SK-N-SH (cell line): ENCODE data around the gene EEFSEC. TPM values are rescaled to one million over a fixed set of nuclear protein-coding genes. Genes with fewer than 3 reads are reported as not detected.

Source experiments
- CTCF ChIA-PET: fragments of 300-600, 350-600 bp; formaldehyde crosslinking; extraction: SDS; loops from one replicate; lab custom pipeline; 2021; lab: Yijun Ruan, JAX
- POLR2A ChIA-PET: fragments of 350-600 bp; sonication (Branson Sonifier 250); formaldehyde crosslinking; extraction: SDS; loops from one replicate; lab custom pipeline; 2020; ENCODE audit warnings: antibody characterized with exemption, inconsistent platforms; lab: Yijun Ruan, JAX
- DNase-seq: peaks from one replicate; pipeline ENCODE4 v3.0.0; 2012
- H2AFZ ChIP-seq: fragments of 200-600 bp; sonication (generic); 2 replicates; pipeline ENCODE4 v1.8.1; 2016; ENCODE audit warnings: antibody characterized with exemption, mild to moderate bottlenecking, low read depth
- H3F3A ChIP-seq: fragments of 200-600 bp; sonication (generic); replicated peaks from 2 replicates; pipeline ENCODE3; 2016; ENCODE audit warnings: antibody characterized with exemption, mild to moderate bottlenecking; ENCODE audit not compliant: insufficient read depth
- H3K27ac ChIP-seq, 2 experiments: fragments of 200-500 bp in 1 of 2; fragments of 200-600 bp in 1 of 2; sonication (Bioruptor generic) in 1 of 2; sonication (generic), shearing (Covaris generic) in 1 of 2; 2 replicates each; pipeline versions ENCODE4 v1.5.1 to v1.6.1; 2014 to 2016; ENCODE audit warnings: low read depth in 2 of 2, inconsistent platforms in 1 of 2, low read length in 1 of 2, mild to moderate bottlenecking in 1 of 2, mixed read lengths in 1 of 2
- H3K27me3 ChIP-seq: fragments of 200-600 bp; sonication (generic), shearing (Covaris generic); 2 replicates; pipeline ENCODE4 v1.6.1; 2016; ENCODE audit warnings: mixed run types; ENCODE audit not compliant: insufficient read depth
- H3K36me3 ChIP-seq, 2 experiments: fragments of 200-500 bp in 1 of 2; fragments of 200-600 bp in 1 of 2; sonication (Bioruptor generic) in 1 of 2; sonication (generic) in 1 of 2; replicated peaks in 1 of 2; 2 replicates each; pipeline versions ENCODE3 to v1.5.1; 2014 to 2016; ENCODE audit warnings: low read length in 1 of 2, mild to moderate bottlenecking in 1 of 2; ENCODE audit not compliant: insufficient read depth in 2 of 2, control insufficient read depth in 1 of 2
- H3K4me1 ChIP-seq, 2 experiments: fragments of 200-500 bp in 1 of 2; fragments of 200-600 bp in 1 of 2; sonication (Bioruptor generic) in 1 of 2; sonication (generic), shearing (Covaris generic) in 1 of 2; 2 replicates each; pipeline versions ENCODE4 v1.5.1 to v1.6.1; 2014 to 2016; ENCODE audit warnings: low read depth in 1 of 2, low read length in 1 of 2, mixed run types in 1 of 2; ENCODE audit not compliant: insufficient read depth in 2 of 2, control insufficient read depth in 1 of 2
- H3K4me2 ChIP-seq: fragments of 200-600 bp; sonication (generic), shearing (Covaris generic); 2 replicates; pipeline ENCODE4 v1.6.1; 2017; ENCODE audit warnings: mixed run types
- H3K4me3 ChIP-seq, 2 experiments: fragments of 200-500 bp in 1 of 2; fragments of 200-600 bp in 1 of 2; sonication (Bioruptor generic) in 1 of 2; sonication (generic), shearing (Covaris generic) in 1 of 2; 2 replicates each; pipeline versions ENCODE4 v1.5.1 to v1.8.1; 2014 to 2016; ENCODE audit warnings: low read depth in 2 of 2, inconsistent platforms in 1 of 2, low read length in 1 of 2, mild to moderate bottlenecking in 1 of 2, mixed read lengths in 1 of 2, moderate library complexity in 1 of 2
- H3K79me2 ChIP-seq: fragments of 200-600 bp; sonication (generic); 2 replicates; pipeline ENCODE4 v1.8.1; 2017; ENCODE audit warnings: mild to moderate bottlenecking; ENCODE audit not compliant: insufficient read depth
- H3K9ac ChIP-seq: fragments of 200-600 bp; sonication (generic); 2 replicates; pipeline ENCODE4 v1.6.1; 2017; ENCODE audit warnings: mixed run types
- H3K9me2 ChIP-seq: fragments of 200-600 bp; sonication (generic); 2 replicates; pipeline ENCODE4 v1.6.1; 2017; ENCODE audit warnings: mixed run types
- H3K9me3 ChIP-seq: fragments of 200-600 bp; sonication (generic); 2 replicates; pipeline ENCODE4 v1.6.1; 2017; ENCODE audit warnings: mixed run types, mild to moderate bottlenecking, moderate library complexity
- H4K20me1 ChIP-seq: fragments of 200-600 bp; sonication (generic); 2 replicates; pipeline ENCODE4 v1.6.1; 2017; ENCODE audit warnings: mild to moderate bottlenecking, mixed run types; ENCODE audit not compliant: insufficient read depth
- CHD2 ChIP-seq: fragments of 150-350 bp; IDR thresholded peaks from 2 replicates; pipeline ENCODE4 v1.6.1; 2018; ENCODE audit warnings: low read length; ENCODE audit not compliant: partially characterized antibody
- ELF1 ChIP-seq: IDR thresholded peaks from 2 replicates; pipeline ENCODE4 v1.4.0; 2012
- EP300 ChIP-seq, 2 experiments: IDR thresholded peaks; 2 replicates each; pipeline versions ENCODE4 v1.4.0 to v1.6.1; 2012; ENCODE audit warnings: borderline replicate concordance in 1 of 2, low read depth in 1 of 2, low read length in 1 of 2
- FOSL2 ChIP-seq: IDR thresholded peaks from 2 replicates; pipeline ENCODE4 v1.4.0; 2012; ENCODE audit warnings: low read depth, mild to moderate bottlenecking, moderate library complexity, borderline replicate concordance
- FOXJ3 ChIP-seq: sonication (generic); formaldehyde crosslinking; IDR thresholded peaks from 2 replicates; pipeline ENCODE4 v1.5.1; 2020; ENCODE audit warnings: mild to moderate bottlenecking, missing genetic modification reagents
- FOXM1 ChIP-seq: IDR thresholded peaks from 2 replicates; pipeline ENCODE4 v1.4.0; 2012; ENCODE audit warnings: low read depth, mild to moderate bottlenecking
- MXI1 ChIP-seq: IDR thresholded peaks from 2 replicates; pipeline ENCODE4 v1.6.1; 2012; ENCODE audit warnings: mild to moderate bottlenecking, low read depth, low read length, improper control_type of control experiment
- NFIC ChIP-seq: IDR thresholded peaks from 2 replicates; pipeline ENCODE4 v1.4.0; 2012; ENCODE audit warnings: borderline replicate concordance
- RAD21 ChIP-seq: IDR thresholded peaks from 2 replicates; pipeline ENCODE4 v1.6.1; 2012; ENCODE audit warnings: mild to moderate bottlenecking, low read length
- RCOR1 ChIP-seq: fragments of 150-350 bp; IDR thresholded peaks from 2 replicates; pipeline ENCODE4 v1.6.1; 2017; ENCODE audit warnings: antibody characterized with exemption, low read length
- RXRA ChIP-seq: IDR thresholded peaks from 2 replicates; pipeline ENCODE4 v1.4.0; 2012; ENCODE audit warnings: low read depth, mild to moderate bottlenecking, borderline replicate concordance
- SMC3 ChIP-seq: IDR thresholded peaks from 2 replicates; pipeline ENCODE4 v1.6.1; 2012; ENCODE audit warnings: low read depth, low read length, improper control_type of control experiment
- YY1 ChIP-seq: IDR thresholded peaks from 2 replicates; pipeline ENCODE4 v1.4.0; 2012; ENCODE audit warnings: low read depth, mild to moderate bottlenecking
- WGBS: methylation state at CpG from one replicate; pipeline ENCODE4 v1.1.6; 2017; ENCODE audit warnings: low lambda C conversion rate; 5-methylcytosine and 5-hydroxymethylcytosine counted together
- polyA plus RNA-seq, 3 experiments: library from polyadenylated mRNA; depleted of rRNA; stranded (reverse); fragments of >200 nt; gene quantifications; 2 replicates each; pipeline ENCODE4 v1.2.3, GENCODE V29; 2012
- TF ChIP-seq, protein P1 (sequence below): IDR thresholded peaks from 2 replicates; pipeline ENCODE4 v1.6.1; 2012; ENCODE audit warnings: mild to moderate bottlenecking, low read depth, low read length, moderate library complexity
- TF ChIP-seq, protein P2 (sequence below): IDR thresholded peaks from 2 replicates; pipeline ENCODE4 v1.4.0; 2012; ENCODE audit warnings: low read depth
- TF ChIP-seq, protein P3 (sequence below): IDR thresholded peaks from 2 replicates; pipeline ENCODE4 v1.4.0; 2012; ENCODE audit warnings: low read depth, borderline replicate concordance

Gene EEFSEC
- polyA plus RNA-seq, 1 of the 3 experiments (the other 2 are of a cell fraction) = 12.4 TPM

DNA sequence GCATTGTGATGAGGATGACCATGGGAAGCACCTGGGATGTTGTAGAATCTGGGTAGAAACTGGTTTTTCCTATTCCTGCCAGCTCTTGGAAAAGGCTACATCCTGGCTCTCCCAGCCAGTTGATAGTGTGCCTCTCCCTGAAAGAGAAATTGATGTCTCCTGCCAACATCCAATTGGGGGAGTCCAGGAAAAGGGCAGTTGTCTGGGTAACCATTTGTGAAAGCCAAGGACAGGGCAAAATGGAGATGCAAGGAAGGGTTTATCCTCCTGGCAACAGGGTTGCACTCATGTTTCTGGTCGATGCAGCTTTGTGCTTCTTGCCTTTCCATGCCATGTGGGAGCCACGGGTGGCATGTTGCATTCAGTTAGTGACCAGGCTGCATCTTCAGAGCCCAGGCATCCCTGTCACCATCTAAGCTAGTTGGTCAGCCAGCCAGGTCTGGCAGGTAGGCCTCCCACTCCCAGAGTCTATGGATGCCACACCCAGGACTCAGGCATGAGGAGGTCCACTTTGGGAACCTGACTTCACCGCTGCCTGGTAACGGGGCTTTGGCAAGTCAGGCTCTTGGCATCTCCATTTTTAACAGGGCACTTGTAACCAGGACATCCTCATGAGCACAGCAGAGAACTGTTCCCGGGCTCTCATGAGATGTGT lies 159.9 kb downstream of the EEFSEC start:
- Histone ChIP-seq H3K79me2 (no peaks in the 10 kb centered on the region), H3K4me2 (no peak overlapping the region), H3K4me1 (peaks cover 0 to 44% of the 10 kb centered on the region in 2 experiments; a peak in 2 of 4 replicates), H3K27me3 (no peaks in the 10 kb centered on the region), H3K4me3 (no peak overlapping the region), H3K36me3 (no peaks in the 10 kb centered on the region), H4K20me1 (no peaks in the 10 kb centered on the region), H2AFZ (no peak overlapping the region), H3K27ac (no peak overlapping the region), H3K9me2 (no peaks in the 10 kb centered on the region), H3F3A (no peaks in the 10 kb centered on the region), H3K9me3 (no peaks in the 10 kb centered on the region), H3K9ac (no peak overlapping the region)
- POLR2A ChIA-PET = no interaction called here
- DNase-seq = no peak
- CTCF ChIA-PET = interaction anchor here (0.6 to 1.2 kb wide), 2 partner anchors 98 to 143 kb away, joined by 3 read pairs; no protein-coding TSS in a partner anchor
- WGBS = 89% methylated on average over 5 of the region's 5 CpGs
- TF ChIP-seq SMC3 = no peak
- no peak for TF ChIP-seq FOSL2
- TF ChIP-seq, protein P1, sequence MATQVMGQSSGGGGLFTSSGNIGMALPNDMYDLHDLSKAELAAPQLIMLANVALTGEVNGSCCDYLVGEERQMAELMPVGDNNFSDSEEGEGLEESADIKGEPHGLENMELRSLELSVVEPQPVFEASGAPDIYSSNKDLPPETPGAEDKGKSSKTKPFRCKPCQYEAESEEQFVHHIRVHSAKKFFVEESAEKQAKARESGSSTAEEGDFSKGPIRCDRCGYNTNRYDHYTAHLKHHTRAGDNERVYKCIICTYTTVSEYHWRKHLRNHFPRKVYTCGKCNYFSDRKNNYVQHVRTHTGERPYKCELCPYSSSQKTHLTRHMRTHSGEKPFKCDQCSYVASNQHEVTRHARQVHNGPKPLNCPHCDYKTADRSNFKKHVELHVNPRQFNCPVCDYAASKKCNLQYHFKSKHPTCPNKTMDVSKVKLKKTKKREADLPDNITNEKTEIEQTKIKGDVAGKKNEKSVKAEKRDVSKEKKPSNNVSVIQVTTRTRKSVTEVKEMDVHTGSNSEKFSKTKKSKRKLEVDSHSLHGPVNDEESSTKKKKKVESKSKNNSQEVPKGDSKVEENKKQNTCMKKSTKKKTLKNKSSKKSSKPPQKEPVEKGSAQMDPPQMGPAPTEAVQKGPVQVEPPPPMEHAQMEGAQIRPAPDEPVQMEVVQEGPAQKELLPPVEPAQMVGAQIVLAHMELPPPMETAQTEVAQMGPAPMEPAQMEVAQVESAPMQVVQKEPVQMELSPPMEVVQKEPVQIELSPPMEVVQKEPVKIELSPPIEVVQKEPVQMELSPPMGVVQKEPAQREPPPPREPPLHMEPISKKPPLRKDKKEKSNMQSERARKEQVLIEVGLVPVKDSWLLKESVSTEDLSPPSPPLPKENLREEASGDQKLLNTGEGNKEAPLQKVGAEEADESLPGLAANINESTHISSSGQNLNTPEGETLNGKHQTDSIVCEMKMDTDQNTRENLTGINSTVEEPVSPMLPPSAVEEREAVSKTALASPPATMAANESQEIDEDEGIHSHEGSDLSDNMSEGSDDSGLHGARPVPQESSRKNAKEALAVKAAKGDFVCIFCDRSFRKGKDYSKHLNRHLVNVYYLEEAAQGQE = no peak
- no peak for TF ChIP-seq ELF1
- TF ChIP-seq EP300 (IDR thresholded peaks at IDR 0.05; ENCODE audit: borderline replicate concordance in 1 of 2, low read depth in 1 of 2, low read length in 1 of 2) = no peak
- TF ChIP-seq FOXM1 = no peak
- no peak for TF ChIP-seq RXRA
- TF ChIP-seq, protein P2, sequence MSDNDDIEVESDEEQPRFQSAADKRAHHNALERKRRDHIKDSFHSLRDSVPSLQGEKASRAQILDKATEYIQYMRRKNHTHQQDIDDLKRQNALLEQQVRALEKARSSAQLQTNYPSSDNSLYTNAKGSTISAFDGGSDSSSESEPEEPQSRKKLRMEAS = no peak
- TF ChIP-seq RCOR1 = no peak
- no peak for TF ChIP-seq RAD21
- no peak for TF ChIP-seq YY1

DNA sequence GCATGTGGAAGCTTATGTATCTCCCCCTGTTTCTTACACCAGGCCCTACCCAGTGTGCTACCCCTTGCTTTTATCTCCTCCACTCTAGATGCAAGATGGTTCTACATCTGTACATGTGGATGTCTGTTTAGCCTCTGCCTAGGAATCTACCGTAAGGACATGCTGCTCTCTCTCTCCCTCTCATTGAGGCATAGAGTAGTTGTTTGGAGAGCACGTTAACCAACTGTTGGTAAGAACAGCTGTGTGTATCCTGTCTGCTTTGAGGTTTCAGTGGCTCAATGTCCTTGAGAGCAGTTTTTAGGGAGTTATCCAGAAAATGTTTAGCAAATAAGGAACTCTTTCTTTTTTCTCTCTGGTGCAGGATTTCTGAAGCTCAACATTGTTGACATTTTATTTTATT lies 160.7 kb downstream of the EEFSEC start:
- Histone ChIP-seq H4K20me1 (no peaks in the 10 kb centered on the region), H3K9ac (no peak overlapping the region), H3F3A (no peaks in the 10 kb centered on the region), H3K27ac (no peak overlapping the region; a peak in 1 of 4 replicates), H3K4me2 (no peak overlapping the region), H2AFZ (no peak overlapping the region), H3K4me1 (peaks cover 0 to 51% of the 10 kb centered on the region in 2 experiments; a peak in 2 of 4 replicates), H3K9me2 (no peaks in the 10 kb centered on the region), H3K36me3 (no peaks in the 10 kb centered on the region), H3K27me3 (no peaks in the 10 kb centered on the region), H3K4me3 (no peak overlapping the region), H3K9me3 (no peaks in the 10 kb centered on the region), H3K79me2 (no peaks in the 10 kb centered on the region)
- no peak for TF ChIP-seq FOXM1
- no peak for TF ChIP-seq FOXJ3
- no peak for TF ChIP-seq MXI1
- no peak for TF ChIP-seq YY1
- TF ChIP-seq CHD2 = no peak
- TF ChIP-seq, protein P3, sequence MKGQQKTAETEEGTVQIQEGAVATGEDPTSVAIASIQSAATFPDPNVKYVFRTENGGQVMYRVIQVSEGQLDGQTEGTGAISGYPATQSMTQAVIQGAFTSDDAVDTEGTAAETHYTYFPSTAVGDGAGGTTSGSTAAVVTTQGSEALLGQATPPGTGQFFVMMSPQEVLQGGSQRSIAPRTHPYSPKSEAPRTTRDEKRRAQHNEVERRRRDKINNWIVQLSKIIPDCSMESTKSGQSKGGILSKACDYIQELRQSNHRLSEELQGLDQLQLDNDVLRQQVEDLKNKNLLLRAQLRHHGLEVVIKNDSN = no peak
- TF ChIP-seq NFIC = no peak
- CTCF ChIA-PET = interaction anchor here (0.6 to 1.2 kb wide), 4 partner anchors 85 to 151 kb away, joined by 3 to 4 read pairs (median 3); no protein-coding TSS in a partner anchor
- POLR2A ChIA-PET = no interaction called here
- 74% methylated on average over 2 of the region's 2 CpGs for WGBS
- no peak for DNase-seq
